ENCODE results near the gene KLHL3. TPM values are rescaled to one million over a fixed set of nuclear protein-coding genes. Genes with fewer than 3 reads are reported as not detected.

Gene KLHL3
- total RNA-seq, 4 donors from 2014 or later: 1.2 to 29.1 (median 3.4) TPM

DNA sequence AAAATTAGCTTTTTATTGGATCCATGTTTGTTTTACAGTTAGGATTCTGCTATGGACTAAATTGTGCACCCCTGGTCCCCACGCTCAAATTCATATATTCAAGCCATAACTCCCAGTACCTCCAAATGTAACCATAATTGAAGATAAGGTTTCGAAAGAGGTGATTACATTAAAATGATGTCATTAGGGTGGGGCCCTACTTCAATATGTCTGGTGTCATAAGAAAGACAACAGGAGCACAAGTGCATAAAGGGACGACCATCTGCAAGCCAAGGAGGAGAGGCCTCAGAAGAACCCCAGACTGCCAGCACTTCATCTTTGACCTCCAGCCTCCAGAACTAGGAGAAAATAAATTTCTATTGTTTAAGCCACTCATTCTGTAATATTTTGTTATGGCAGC, 25.7 kb upstream of the KLHL3 start:
- H3K9me3 ChIP-seq: no peaks in the 10 kb centered on the region
- DNase-seq (ENCODE audit: low spot score in 2 of 2): no peak
- H3K4me3 ChIP-seq: no peak overlapping the region
- WGBS: 82% methylated on average over 3 of the region's 3 CpGs
- no peaks in the 10 kb centered on the region for H3K36me3 ChIP-seq
- H3K27me3 ChIP-seq: no peaks in the 10 kb centered on the region
- no peak overlapping the region for H3K27ac ChIP-seq
- H3K4me1 ChIP-seq: no peaks in the 10 kb centered on the region
- TF ChIP-seq, protein P1, sequence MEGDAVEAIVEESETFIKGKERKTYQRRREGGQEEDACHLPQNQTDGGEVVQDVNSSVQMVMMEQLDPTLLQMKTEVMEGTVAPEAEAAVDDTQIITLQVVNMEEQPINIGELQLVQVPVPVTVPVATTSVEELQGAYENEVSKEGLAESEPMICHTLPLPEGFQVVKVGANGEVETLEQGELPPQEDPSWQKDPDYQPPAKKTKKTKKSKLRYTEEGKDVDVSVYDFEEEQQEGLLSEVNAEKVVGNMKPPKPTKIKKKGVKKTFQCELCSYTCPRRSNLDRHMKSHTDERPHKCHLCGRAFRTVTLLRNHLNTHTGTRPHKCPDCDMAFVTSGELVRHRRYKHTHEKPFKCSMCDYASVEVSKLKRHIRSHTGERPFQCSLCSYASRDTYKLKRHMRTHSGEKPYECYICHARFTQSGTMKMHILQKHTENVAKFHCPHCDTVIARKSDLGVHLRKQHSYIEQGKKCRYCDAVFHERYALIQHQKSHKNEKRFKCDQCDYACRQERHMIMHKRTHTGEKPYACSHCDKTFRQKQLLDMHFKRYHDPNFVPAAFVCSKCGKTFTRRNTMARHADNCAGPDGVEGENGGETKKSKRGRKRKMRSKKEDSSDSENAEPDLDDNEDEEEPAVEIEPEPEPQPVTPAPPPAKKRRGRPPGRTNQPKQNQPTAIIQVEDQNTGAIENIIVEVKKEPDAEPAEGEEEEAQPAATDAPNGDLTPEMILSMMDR (IDR thresholded peaks at IDR 0.05): no peak
- TF ChIP-seq EP300 (IDR thresholded peaks at IDR 0.05) (no peak), POLR2A (IDR thresholded peaks at IDR 0.05) (no peak), POLR2AphosphoS5 (IDR thresholded peaks at IDR 0.05) (no peak)

DNA sequence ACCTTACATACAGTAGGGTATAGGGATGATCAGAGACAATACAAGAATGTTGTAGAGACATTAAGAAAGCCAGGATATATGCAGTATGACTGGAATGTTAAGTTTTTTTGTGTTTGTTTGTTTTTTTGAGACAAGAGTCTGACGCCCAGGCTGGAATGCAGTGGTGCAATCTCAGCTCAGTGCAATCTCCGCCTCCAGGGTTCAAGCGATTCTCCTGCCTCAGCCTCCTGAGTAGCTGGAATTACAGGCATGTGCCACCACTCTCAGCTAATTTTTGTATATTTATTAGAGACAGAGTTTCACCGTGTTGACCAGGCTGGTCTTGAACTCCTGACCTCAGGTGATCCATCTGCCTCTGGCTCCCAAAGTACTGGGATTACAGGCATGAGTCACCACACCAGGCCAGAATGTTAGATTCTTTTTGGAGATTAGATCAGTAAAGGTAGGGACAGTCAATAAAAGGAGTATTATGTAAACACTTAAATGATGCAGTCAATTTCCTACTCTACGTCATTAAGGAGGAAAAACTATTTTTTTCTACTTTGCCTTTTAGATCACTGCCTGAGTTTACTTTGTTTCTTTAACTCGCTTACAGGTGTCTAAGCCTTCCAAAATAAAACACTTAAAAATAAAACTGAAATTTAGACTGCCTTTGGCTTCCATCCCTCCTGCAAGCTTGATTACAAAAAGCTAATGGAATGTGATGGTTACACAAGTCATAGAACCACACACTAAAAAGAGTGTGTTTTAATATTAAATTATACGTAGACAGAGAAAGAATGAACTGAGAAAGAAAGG, 25.0 kb upstream of the KLHL3 start:
- no peak for TF ChIP-seq POLR2A (IDR thresholded peaks at IDR 0.05)
- TF ChIP-seq, protein P1 (IDR thresholded peaks at IDR 0.05): no peak
- TF ChIP-seq EP300 (IDR thresholded peaks at IDR 0.05): no peak
- no peak for TF ChIP-seq POLR2AphosphoS5 (IDR thresholded peaks at IDR 0.05)

DNA sequence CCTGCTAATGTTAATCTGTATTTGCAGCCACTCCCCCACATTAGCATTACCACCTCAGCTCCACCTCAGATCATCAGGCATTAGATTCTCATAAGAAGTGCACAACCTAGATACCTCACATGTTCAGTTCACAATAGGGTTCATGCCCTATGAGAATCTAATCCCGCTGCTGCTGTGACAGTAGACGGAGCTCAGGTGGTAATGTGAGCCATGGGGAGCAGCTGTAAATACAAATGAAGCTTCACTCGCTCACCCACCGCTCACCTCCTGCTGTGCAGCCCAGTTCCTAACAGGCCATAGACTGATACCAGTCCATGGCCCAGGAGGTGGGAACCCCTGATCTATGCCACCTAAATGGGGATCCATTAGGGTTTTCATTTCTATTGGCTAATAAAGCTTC, 24.4 kb upstream of the KLHL3 start:
- Histone ChIP-seq H3K27me3 (no peaks in the 10 kb centered on the region), H3K36me3 (no peaks in the 10 kb centered on the region), H3K27ac (no peak overlapping the region), H3K4me1 (peaks cover under 1% of the 10 kb centered on the region), H3K4me3 (no peak overlapping the region), H3K9me3 (no peaks in the 10 kb centered on the region)
- 100% methylated on average over 4 of the region's 4 CpGs for WGBS
- no peak for DNase-seq (ENCODE audit: low spot score in 2 of 2)
- TF ChIP-seq POLR2A (IDR thresholded peaks at IDR 0.05) (no peak), EP300 (IDR thresholded peaks at IDR 0.05) (no peak), POLR2AphosphoS5 (IDR thresholded peaks at IDR 0.05) (no peak)
- TF ChIP-seq, protein P1 (IDR thresholded peaks at IDR 0.05): no peak

More for the DNA sequence above, 25.0 kb upstream of the KLHL3 start:
- no peaks in the 10 kb centered on the region for H3K9me3 ChIP-seq
- 84% methylated on average over 7 of the region's 7 CpGs for WGBS
- no peak overlapping the region for H3K27ac ChIP-seq
- H3K36me3 ChIP-seq: no peaks in the 10 kb centered on the region
- no peaks in the 10 kb centered on the region for H3K27me3 ChIP-seq
- DNase-seq (ENCODE audit: low spot score in 2 of 2): no peak
- no peak overlapping the region for H3K4me3 ChIP-seq
- no peaks in the 10 kb centered on the region for H3K4me1 ChIP-seq

DNA sequence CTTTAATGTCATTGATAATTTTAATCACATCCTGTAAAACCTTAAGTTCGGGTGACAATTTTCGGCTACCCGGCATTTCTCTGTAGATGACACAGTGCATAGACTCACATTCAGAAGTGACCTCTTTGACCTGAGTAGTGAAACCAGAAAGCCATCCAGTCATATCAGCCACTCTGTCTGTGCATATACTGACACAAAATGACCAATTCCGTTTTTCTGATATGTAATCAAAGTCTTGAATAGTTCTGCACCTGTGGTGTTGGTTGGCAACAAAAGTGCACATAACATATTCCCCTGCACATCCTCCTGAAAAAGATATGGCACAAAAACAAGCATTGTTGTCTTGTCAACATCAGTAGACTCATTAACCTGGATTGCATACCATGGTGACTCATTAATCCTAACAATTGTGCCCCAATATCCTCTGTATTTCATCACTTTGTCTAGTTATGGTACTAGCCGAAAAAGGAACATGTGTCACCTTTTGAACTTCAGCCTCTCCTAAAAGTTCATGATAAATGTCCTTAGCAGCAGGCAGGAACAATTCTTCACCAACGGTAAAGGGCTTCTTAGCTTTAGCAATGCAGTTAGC, 22.9 kb upstream of the KLHL3 start:
- 88% methylated on average over 6 of the region's 6 CpGs for WGBS
- H3K36me3 ChIP-seq: no peaks in the 10 kb centered on the region
- H3K27me3 ChIP-seq: no peaks in the 10 kb centered on the region
- no peaks in the 10 kb centered on the region for H3K9me3 ChIP-seq
- TF ChIP-seq POLR2A (IDR thresholded peaks at IDR 0.05): no peak
- TF ChIP-seq, protein P1 (IDR thresholded peaks at IDR 0.05): no peak
- H3K27ac ChIP-seq: no peak overlapping the region
- peaks cover 4% of the 10 kb centered on the region for H3K4me1 ChIP-seq
- DNase-seq (ENCODE audit: low spot score in 2 of 2): no peak
- no peak overlapping the region for H3K4me3 ChIP-seq

DNA sequence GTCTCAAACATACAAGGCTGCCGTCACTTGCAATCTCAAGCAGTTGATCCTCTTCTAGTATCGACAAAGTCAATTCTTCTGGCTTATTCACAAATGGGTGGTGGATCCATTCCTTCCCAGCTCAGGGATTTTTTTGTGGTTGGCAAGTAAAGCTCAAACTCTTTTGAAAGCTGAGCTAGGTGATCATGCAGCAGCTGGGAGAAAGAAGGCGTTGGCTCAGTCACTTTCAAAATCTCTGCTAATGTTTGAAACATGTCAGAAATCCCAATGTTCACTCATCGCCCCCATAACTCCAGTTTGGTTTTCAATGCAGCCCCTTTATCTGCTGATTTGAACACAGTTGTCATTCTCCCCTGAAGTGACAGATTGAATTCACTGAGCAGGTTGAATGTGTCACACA, 22.2 kb upstream of the KLHL3 start:
- no peak overlapping the region for H3K4me3 ChIP-seq
- TF ChIP-seq, protein P1 (IDR thresholded peaks at IDR 0.05): no peak
- TF ChIP-seq POLR2AphosphoS5 (IDR thresholded peaks at IDR 0.05) (no peak), POLR2A (IDR thresholded peaks at IDR 0.05) (no peak), EP300 (IDR thresholded peaks at IDR 0.05) (no peak)
- H3K27ac ChIP-seq: no peak overlapping the region
- H3K27me3 ChIP-seq: no peaks in the 10 kb centered on the region
- H3K36me3 ChIP-seq: no peaks in the 10 kb centered on the region
- H3K4me1 ChIP-seq: peaks cover 4% of the 10 kb centered on the region
- no peak for DNase-seq (ENCODE audit: low spot score in 2 of 2)
- WGBS: 88% methylated on average over 4 of the region's 4 CpGs
- H3K9me3 ChIP-seq: no peaks in the 10 kb centered on the region

All from suprapubic skin (tissue), 4 donors.